Activated CD4-positive, alpha-beta T cell treated with anti-CD3 and anti-CD28 coated beads, Interleukin-2, amount 50 U/mL, for 16 hours (primary cell): ENCODE data around the gene IHH.
A peak's percentile ranks its signal among the peaks of the same experiment; 100 is the strongest.

Source experiments
- DNase-seq: peaks from one replicate; pipeline ENCODE4 v3.0.0-alpha.2; 2020

IHH gene

DNA sequence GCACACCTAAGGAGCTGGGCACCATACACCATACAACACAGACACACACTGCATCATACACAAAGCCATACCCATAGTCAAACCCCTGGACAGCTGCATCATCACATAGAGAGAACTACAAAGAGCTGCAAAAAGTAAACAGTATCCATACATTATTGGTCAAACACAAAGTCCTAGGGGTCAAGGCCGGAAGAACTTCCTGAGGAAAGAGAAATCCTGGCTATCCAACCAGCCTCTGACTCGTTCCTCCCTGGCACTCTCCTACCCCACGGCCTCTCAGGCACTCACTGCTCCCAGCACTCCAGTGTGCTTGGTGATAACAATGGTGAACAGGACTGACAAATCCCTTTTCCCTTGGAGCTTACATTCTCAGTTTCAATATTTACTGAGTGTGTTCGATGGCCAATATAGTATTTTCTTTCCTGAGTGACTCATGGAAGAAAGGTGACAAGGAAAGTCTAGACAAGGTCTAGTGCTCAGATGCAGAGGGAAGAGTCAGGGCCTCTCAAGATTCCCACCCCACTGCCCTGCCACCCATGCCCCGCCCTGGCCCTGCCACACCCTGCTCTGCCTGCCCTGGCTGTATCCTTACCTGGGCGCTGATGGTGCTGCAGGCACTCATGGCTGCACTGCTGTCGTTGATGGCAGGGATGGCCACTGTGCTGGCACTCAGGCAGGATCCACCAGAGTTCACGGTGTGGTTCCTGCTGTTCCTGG is 22.8 kb downstream of the IHH start:
- no peak for DNase-seq

DNA sequence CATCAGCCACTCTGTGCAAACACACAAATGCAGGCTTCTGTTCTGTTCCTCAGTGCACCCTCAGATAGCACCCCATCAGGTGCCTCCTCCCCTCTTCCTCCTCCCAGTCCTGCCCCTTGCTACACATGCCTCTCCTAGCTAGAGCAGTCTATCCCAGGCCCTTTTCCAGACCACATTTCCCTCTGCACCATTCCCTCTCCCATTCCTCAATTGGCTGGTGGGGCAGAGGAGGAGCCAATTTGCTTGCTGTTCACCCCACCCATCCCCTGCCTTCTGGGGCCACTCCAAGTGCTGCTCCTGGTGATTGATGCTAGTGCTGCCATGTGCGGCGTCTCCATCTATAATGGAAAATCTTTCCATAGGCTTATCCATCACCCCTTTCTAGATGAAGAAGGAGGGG is 24.8 kb downstream of the IHH start:
- no peak for DNase-seq

DNA sequence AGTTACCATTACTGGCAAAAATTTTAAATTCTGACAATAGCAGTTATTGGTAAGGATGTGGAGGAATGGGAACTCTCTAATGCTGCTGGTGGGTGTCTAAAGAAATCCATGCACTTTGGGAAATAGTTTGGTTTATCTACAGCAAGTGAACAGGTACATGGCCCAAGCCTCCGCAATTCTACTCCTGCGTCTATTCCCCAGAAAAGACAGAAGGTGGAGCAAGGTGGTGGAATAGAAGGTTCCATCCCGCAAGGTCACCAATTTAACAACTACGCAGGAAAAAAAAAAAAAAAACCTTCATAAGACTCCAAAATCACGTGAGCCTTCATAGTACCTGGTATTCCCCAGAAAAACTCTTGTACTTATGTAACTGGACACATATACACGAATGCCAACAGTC is 25.9 kb downstream of the IHH start:
- DNase-seq, result no peak

DNA sequence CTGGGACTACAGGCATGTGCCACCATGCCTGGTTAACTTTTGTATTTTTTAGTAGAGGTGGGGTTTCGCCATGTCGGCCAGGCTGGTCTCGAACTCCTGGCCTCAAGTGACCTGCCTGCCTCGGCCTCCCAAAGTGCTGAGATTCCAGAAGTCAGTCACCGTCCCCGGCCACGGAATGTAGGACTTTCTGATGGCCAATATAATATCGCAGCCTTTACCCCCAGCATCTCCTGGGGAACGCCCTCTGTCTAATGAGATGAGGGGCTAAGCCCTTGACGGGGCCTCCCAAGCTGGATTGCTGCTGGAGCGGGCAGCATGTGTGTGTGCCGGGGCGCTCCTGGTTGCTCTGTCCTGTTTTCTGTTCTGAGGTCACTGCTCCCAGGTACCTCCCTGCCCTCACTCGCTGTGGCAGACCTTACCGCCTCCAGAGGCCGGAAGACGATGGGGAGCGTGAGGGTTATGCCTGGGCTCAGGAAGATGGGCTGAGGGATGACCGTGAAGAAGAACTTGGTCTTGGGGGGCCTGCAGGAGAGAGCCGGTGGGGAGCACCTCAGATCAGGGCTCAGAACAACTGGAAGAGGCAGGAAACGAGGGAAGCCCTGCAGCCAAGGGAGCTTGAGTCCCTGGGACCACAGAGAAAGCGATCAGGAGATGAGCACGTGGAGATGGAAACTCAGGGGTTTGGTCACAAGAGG is 28.5 kb downstream of the IHH start:
- DNase-seq, result no peak

DNA sequence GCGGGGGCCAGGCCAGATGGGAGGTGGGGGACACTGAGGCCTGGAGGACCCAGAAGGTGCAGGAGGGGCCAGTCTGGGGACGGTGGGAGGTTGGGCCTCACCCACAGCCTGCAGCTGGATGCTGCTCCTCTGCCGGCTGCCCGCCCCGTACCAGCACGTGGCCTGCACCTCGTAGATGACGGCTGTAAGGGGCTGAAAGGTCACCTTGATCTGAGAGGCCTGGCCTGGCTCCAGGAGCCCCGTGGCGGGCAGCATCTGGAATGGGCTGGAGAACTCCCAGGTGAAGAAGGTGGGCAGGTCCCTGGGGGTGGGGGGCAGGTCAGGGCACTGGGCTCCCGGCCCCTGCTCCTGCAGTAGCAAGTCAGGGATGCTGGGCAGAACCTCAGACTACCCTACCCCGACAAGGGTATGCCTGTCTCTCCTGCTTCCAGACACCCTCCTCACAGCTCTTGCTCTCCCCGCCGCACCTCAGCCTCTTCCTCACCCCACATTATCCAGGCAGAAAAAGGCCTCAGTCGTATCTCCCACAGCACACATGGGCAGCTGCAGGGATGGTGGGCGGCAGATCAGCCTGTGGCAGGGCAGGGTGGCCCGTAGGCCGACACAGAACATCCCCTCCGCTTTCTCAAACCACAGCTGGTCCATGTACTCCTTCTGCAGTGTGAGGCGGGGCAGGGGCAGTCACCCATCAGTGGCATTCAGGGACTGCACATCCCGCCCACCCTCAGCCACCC is 29.5 kb downstream of the IHH start:
- DNase-seq, result no peak

DNA sequence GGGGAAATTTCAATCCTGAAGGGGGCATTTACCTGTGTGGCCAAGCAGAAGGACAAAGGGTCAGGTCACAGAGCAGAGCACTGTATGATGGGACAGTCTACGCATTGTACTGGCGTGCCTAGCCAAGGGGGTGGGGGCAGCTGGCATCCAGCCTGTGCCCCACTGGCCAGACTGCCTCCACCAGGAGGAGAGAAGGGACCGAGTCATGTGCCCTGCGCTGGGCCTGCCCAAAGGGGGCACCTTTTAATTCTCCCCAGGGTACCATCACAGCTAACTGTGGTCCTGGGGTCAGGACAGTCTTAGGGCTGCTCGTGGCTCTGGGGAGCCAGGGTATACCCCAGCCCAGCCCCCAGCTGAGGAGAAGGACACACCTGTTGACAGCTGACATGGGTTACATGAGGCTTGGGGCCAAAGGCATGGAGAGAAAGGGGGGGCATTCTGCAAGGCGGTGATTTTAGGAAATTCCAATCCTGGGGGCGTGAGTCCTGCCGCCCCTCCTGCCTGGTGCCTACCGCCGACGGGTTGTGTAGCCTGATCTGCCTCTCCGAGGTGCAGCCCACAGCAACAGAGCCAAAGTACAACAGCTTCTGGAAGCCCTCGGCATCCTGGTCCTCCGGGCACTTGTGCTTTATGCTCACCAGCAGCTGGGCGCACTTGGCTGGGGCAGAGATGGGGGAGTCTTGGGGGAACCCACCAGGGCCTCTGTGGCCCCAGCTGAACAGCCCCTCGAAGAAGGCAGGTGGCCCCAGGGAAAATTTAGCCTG is 30.4 kb downstream of the IHH start:
- DNase-seq, result no peak

DNA sequence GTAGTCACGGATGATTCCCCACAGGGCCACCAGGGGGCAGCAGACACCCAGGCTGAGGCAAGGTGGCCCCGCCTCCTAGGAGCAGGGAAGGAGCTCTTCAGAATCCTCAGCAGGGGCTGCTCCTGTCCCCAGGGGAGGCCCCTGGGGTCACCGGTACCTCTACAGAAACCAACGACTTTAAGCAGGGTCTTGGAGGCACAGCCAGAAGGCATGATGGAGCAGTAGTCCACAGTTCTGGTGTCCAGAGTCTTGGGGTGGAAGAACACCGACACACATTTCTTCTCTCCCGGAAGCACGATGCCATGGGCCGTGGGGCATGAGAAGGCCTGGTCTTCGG is 30.9 kb downstream of the IHH start:
- DNase-seq, result peak; percentile 74

DNA sequence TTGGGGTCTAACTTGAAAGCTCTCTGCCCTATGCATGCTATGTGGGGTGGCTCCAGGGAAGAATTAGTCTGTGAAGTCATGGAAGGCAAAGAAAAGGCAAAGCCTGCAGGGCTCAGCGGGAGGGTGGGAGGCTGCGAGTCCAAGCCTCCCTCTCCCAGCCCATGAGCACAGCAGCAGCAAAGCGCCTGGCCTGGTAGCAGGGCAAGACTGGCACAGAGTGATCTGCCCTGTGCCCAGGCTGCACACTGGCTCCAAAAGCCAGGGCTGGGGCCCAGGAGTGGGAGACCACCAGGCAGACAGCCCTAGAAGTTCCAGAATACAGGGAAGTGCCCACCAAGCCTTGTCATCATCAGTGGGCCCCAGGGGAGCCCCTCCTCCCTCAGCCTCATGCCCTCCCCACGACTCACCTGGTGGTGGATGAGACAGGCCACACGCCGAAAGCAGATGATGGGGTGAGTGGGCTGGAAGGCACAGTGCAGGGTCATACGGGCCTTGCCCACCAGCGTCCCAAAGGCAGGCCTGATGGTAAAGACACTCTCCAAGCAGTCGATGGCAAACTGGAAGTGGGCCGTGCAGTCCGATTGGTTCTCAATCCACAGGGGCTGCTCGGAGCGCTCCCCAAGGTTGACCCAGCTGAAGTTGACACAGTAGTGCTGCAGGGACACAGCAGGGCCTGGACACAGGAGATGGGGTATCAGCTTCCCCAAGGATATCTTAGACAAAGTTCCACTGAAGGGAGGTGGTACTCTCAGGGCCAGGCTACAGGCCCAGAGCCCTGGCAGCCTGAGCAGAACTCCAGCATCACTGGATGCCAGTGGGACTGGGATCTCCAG is 31.5 kb downstream of the IHH start:
- no peak for DNase-seq

DNA sequence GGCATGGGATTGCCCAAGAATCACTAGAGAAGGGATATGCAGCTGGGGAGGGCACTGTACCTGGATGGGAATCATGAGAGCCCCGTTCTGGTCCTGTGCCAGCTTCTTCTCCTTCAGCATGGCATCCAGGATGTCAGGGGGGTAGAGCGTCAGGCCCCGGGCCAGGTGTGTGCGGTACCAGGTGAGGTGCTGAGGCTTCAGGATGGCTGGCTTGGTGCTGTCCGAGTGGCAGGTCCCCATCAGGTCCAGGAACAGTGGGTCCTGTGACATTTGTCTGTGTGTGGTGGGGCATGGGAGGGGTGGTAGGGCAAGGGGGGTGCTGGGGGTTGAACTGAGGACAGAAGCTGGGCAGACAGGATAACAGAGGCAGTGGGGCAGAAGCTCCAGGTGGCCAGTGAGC is 32.6 kb downstream of the IHH start:
- DNase-seq, result no peak

DNA sequence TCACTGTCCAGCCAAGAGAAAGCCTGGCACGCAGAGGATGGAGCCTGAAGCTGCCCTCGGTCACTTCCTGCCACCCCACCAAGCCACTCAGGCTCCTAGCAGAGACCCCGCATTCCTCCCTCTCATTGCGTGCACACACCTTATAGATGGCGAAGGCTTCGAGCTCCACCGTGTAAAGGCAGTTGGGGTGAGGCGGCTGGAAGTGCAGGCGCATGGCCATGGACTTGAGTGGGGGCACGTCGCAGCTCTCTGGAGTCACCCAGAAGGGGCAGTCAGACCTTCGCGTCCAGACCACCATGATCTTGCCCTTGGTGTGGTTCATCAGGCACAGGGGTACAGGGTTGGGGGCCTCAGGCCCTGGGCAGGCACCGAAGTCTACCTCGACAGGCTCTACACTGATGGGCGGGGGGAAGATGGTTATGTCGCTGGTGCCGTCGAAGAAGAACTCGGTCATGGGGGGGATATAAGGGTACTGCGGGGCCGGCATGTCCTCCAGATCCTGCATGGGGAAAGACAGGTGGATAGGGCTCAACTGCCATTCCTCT is 33.1 kb downstream of the IHH start:
- no peak for DNase-seq

DNA sequence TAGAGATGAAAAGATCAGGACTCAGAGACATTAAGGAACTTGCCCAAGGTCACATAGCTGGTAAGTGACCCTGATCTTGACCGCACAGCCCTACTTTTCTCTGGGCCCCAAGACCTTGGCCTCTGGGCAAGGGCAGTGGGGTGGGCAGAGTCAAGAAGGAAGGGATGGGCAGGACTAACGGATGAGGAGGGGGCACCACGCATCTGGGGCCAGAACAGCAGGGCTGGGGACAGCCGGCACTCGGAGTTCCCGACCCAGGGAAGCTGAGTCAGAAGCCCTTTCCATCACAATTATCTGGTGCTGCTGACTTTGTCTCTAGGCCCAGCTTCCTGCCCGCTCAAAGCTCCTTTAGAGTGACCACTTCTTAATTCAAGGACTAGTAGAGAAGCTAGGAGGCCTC is 33.8 kb downstream of the IHH start:
- DNase-seq, result no peak

DNA sequence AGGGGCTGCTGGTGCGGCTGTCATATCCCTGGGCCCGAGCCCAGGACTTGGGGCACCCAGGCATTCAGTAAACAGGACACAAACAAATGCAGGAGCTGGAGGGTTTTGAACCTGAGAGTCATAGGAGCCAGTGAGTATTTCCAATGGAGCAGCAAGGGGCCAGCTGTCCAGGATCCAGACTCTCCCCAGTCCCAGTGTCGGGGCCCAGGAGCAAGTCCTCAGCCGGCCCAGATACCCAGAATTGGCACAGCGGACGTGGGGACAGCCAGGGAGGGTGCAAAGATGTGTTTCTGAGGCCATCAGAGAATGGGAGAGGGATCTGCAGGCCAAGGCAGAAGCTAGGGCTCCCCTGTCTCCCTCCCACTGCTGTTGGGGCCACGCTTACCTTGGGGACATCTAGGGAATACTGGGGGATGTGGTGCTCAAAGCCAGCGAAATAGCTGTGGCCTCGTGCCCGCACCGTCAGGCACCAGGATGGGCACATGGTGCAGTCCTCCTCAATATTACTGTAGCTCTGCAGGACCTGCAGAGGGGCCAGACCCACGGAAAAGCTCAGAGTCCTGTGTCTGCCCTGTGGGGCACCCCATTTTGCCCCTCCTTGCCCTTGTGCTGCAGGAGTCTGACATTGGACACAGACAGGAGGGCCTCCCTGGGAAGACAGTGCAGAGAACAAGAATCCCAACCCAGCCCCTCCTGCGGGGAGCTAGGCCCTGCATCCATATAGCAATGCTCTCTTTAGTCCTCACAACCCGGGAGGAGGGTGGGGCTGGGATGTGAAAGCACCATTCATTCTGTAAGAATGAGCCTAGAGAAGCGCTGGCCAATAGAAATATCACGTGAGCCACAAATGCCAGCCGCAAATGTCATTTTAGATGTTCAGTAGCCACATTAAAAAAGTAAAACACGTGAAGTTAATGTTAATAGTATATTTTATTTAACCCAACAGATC is 34.8 kb downstream of the IHH start:
- no peak for DNase-seq

DNA sequence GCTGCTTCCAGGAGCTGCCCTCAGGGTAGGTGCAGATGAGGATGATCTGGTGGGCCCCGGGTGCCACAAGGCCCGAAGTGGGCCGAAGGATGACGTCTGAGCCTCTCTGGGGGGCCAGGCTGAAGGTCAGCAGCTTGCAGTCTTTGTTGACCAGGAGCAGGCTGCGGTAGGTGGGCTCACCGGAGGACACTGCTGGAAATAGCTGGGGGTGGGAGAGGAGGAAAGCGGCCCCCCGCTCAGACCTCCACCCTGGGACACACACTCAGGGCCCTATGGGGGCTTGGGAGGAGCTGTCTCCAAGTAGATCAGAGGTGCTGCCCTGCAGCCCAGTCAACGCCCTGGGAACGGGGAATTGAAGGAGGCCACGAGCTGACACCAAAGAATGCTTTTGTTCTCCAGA is 36.7 kb downstream of the IHH start:
- no peak for DNase-seq

DNA sequence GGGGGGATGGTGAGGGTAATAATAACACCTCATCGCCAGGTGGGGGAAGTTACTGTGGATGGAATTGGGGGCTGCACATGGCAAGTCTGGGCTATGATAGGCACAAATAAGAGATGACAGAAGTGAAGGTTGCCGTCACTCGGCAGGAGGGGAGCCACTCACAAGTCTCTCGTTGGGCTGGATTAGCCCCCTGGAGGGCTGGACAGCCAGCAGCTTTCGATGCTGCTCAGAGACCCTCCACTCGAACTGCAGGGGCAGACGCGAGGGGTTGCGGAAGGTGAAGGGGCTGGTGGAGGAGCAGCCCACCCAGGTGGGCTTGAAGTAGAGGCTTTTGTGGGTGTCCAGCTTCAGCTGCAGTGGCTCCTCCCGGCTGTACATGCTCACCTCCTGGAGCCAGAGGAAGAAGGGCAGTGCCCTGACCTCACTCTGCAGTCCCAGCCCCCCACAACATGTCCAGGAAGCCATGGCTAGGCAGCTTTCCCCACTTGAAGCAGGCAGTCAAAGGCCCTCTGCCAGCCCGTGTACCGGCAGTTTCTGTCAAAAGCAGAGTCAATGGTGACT is 37.6 kb downstream of the IHH start:
- DNase-seq, result no peak

DNA sequence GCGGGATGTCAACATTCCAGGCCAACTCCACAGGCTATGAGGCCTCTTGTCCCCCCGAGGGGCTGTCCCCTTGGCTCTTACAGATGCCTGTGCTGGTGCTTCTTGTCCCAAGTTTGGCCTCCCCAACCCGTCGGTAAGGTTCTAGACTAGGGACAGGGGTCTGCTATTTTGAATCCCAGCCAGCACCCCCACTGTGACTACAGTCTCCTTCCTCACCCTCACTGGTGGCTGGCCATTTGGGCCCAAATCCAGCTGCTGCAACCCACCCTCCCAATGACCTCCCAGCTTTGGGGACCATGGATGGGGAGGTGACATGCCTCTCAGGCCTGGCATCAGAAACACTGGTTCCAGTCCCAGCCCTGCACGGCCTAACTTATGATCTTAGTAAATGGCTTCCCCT is 38.1 kb downstream of the IHH start:
- no peak for DNase-seq

DNA sequence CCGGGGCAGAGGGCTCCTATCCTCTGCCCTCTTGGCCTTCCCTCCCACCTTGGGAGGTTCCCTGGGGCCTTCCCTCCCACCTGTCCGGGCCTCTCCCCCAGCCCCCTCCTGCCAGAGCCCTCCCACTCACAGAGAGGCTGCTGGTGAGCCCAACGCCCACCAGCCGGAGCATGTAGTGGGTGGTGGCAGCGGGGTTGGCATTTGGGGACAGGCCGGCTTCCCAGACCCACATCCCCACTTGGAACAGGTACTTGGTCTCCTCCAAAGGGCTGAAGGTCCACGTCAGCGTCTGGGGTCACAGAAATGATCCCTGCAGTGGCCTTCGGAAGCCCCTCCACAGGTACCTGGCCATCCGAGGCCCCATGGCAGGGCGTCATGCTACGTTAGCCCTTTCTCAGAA is 38.7 kb downstream of the IHH start:
- no peak for DNase-seq

DNA sequence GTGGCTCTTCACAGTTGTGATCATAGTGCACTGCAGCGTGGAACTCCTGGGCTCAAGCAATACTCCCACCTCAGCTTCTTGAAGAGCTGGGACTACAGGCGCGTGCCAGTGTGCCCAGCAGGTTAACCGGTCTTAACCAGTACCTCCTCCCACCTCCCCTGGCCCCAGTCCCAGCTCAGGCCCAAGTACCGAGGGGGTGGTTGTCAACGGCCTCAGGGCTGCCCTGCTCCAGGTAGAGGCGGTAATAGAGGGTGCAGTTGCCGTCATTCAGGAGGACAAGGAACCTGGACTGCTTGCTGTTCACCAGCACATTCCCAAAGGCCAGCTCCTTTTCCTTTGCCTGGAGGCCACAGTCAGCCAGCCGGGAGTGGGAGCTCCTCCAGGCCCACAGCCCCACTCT is 39.1 kb downstream of the IHH start:
- no peak for DNase-seq

DNA sequence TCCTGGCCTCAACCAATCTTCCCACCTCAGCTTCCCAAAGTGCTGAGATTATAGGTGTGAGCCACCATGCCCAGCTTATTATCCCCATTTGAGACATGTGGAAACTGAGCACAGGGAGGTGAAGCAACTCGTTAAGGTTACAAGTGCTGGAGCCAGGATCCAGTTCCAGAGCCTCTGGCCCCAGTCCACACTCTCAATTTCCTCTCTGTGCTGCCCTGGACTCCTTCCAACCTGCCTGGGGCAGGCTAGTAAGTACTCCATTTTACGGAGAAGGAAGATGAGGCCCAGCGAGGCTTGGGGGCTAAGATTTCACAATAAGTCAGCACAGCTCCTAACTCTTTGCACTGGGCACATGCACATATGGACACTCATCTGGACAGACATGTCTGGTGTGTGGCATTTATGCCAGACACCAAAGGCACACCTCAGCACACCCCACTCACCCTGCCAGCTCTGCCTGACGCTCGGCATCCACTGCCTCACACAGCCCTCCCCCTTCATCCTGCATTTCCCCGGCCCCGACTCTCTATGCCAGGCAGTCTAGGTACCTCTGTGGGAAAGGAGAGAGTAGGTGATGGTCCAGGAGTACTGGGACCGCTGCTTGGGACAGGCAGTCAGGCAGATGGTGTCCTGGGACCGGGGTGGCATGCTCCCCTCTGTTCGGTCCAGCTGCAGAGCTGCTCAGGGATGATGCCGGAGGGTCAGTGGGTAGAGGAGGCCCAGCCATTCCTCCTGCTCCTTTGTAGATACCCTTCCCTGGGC is 39.9 kb downstream of the IHH start:
- no peak for DNase-seq

DNA sequence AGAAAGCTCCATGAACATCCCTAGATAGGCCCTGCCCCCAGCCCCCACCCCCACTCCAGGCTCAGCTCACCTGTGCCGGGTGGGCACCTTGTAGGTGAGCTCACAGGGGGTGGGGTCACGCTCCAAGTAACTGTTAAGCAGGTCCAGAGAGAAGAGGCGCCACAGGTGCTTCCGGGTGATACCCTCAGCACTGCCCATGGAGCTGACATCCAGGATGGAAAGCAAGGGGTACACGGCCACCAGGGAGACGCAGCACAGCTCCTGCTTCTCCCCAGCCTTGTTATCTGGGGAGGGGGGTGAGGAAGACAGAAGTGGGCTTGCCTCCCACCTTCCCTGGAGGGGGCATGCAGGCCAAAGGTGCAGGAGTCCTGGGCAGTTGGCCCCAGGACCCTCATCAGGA is 41.3 kb downstream of the IHH start:
- no peak for DNase-seq

DNA sequence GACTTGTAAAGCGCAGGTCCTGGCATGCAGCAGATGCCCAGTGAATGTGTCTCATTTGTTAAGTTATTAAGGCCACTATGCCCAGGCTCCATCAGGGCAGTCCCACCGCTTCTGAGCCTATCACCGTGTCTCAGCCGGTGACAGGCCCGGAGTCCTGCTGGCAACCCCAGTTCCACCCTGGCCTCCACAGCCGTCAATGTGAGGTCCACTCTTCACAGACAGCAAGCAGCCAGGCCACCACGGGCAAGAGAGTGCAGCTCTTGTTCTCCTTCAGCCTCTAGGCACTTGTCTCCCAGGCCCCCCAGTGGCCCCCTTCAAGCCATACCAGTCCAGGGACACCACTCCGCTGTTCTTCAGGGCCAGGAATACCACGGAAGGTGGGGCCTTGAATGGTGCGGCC is 42.0 kb downstream of the IHH start:
- no peak for DNase-seq
